Activated naive CD8-positive, alpha-beta T cell treated with anti-CD3 and anti-CD28 coated beads for 36 hours (primary cell): Measurements from ENCODE around the gene TMEM151A. TPM values are rescaled to one million over a fixed set of nuclear protein-coding genes. Genes with fewer than 3 reads are reported as not detected.

Experiments
- total RNA-seq, 2 experiments: library from RNA; stranded (reverse); gene quantifications; one replicate each; pipeline ENCODE4 v1.2.3, GENCODE V29; 2021

Gene TMEM151A
- total RNA-seq, 2 experiments from 2014 or later: not detected

Other genes starting within 250 kb of the TMEM151A start
- gene GAL3ST3, start 242.7 kb upstream of the TMEM151A start, total RNA-seq: under 1 TPM; 0.70 to 0.95 TPM
- gene SF3B2, start 239.5 kb upstream of the TMEM151A start, total RNA-seq: 100 to 1,000 TPM; 268 TPM
- gene PACS1, start 221.6 kb upstream of the TMEM151A start, total RNA-seq: 10 to 100 TPM; 58.4 to 61.4 TPM
- gene KLC2, start 34.2 kb upstream of the TMEM151A start, total RNA-seq: 10 to 100 TPM; 39.4 to 40.2 TPM
- gene RAB1B, start 23.3 kb upstream of the TMEM151A start, total RNA-seq: 100 to 1,000 TPM in 1 of 2 experiments, 10 to 100 TPM in 1; 97.6 to 102 TPM
- gene CNIH2, start 13.7 kb upstream of the TMEM151A start, total RNA-seq: 1 to 10 TPM; 1.9 to 2.2 TPM
- gene YIF1A, start 2.8 kb upstream of the TMEM151A start, total RNA-seq: 10 to 100 TPM; 64.1 to 72.4 TPM
- 10 to 100 TPM; 11.0 to 11.9 TPM for gene CD248, start 25.1 kb downstream of the TMEM151A start, total RNA-seq
- 1 to 10 TPM; 1.5 to 1.6 TPM for gene RIN1, start 44.5 kb downstream of the TMEM151A start, total RNA-seq
- gene BRMS1, start 53.2 kb downstream of the TMEM151A start, total RNA-seq: 10 to 100 TPM; 47.5 to 48.8 TPM
- gene B4GAT1, start 55.7 kb downstream of the TMEM151A start, total RNA-seq: 10 to 100 TPM in 1 of 2 experiments, 1 to 10 TPM in 1; 9.5 to 10.0 TPM
- 1 to 10 TPM; 8.1 to 9.0 TPM for gene SLC29A2, start 79.9 kb downstream of the TMEM151A start, total RNA-seq
- gene NPAS4, start 129.1 kb downstream of the TMEM151A start, total RNA-seq: under 1 TPM in 1 of 2 experiments, not detected in 1; 0.16 TPM
- 100 to 1,000 TPM; 159 to 161 TPM for gene MRPL11, start 147.0 kb downstream of the TMEM151A start, total RNA-seq
- gene PELI3, start 175.0 kb downstream of the TMEM151A start, total RNA-seq: 1 to 10 TPM; 5.8 to 6.4 TPM
- gene DPP3, start 188.5 kb downstream of the TMEM151A start, total RNA-seq: 10 to 100 TPM; 70.7 to 75.3 TPM
- 10 to 100 TPM in 1 of 2 experiments, 1 to 10 TPM in 1; 7.7 to 13.1 TPM for gene BBS1, start 218.7 kb downstream of the TMEM151A start, total RNA-seq